HUDEP-2 (cell line): ENCODE data around the gene SNX32.
A peak's percentile ranks its signal among the peaks of the same experiment; 100 is the strongest.
"Not testable (repeated sequence)": the region's sequence is repeated elsewhere in the genome, so short reads cannot be mapped to it uniquely, and the experiment has no call there.

Experiments
- DNase-seq, 76 experiments: peaks; one replicate each; lab custom pipeline; 2025; ENCODE audit not compliant: unreplicated experiment in 76 of 76; lab: John Stamatoyannopoulos, UW

SNX32 gene

DNA sequence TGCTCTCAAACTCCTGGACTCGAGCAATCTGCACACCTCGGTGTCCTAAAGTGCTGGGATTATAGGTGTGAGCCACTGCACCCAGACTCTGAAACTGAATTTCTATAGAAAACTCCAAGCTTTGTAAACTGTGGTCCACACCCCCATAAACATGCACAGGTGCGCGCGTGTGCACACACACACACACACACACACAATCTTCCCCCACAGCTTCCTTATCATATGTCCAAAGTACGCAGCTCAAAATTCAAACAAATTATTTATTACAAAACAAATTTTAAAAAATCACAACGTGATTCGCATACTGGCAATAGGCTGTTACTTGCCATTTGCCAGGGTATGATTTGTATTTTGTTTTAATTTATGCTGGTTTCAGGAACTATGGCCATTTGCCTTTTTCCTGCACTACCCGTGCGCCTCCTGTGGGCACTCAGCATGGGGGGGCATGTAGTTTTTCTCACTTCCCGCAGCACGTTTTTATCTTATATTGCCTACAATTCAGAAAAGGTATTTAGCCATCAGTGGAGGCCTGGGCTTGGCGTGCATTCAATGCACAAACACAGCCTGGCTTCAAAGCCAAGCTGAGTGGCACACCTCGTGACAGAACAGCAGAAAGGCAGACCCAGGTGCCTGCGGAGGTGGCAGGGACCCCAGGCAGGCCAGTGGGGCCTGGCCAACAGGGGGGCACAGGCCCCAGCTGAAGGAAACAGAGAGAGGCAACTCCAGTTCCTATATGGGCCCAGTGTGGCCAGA, 10.8 kb upstream of the SNX32 start:
- no peak for DNase-seq

DNA sequence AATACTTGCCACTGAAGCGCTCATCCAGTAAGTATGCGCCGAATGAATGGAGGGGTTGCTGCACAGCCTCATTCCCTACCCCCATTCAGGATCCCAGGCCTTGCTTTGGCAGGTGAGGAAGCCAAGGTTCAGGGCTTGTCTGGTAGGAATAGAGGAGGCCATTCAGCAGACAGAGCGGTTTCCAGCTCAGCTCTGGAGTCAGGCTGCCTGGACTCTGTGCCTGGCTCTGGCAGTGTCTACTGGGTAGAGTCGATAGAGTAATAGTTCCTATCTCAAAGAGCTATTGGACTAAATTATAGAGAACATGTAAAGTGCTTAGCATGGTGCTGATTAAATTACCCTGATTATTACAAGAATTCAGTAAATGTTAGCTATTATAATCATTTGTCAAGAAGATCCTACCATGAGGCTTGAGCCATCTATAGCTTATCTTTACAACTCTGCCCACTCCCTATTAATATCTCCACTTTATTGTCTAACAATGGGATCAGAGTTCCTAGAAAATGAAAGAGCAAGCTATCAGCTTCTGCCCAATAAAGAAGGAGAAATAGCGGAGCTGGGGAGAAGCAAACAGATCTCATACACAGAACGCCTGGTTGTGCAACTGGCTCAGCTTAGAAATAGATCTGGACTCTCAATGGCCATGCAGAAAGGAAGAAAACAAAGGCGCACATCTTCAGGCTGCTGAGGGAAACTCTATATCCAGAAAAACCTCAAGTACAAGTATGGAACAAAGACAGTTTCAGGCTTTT, 6.6 kb upstream of the SNX32 start:
- DNase-seq: no peak

DNA sequence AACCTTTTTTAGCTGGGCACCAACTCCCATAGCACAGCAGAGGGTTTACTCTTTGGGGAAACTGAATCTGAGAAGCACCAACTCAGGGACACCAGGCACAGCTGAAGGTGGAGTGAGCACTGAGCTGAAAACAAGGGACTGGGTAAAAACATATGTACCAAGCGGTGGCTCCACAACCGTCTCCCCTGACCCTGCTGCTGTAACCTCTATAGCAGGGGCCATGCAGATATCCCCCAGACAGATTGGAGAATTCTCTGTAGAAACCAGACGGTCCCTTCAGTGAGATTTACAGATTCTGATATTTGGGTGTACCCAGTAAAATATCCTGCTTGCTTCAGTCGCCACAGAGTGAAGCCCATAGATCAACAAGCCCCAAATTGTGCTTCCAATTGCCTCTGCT, 4.3 kb upstream of the SNX32 start:
- DNase-seq: no peak

- not testable (repeated sequence) for DNase-seq
These were observed 1.5 kb upstream of the SNX32 start for GRCh38 chr11:65832231-65832630.

- DNase-seq: no peak
These were observed 439 bp downstream of the SNX32 start for GRCh38 chr11:65834202-65834601.

GRCh38 chr11:65842144-65842543, 8.4 kb downstream of the SNX32 start:
- no peak for DNase-seq

DNA sequence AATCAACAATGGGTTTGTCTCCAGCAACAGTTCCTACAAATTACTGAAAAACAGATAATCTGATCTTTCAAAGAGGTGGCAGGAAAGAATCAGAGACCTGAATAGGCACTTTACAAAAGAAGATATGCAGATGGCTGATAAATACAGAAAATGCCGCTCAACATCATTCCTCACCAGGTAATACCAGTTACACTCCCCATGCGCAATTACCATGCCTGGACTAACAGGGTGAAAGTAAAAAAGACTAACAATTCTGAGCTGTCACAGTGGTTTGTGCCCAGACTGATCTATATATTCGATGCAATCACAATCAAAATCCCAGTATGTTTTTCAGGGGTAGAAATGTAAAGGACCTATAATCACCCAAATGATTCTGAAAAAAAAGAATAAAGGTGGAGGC, 10.0 kb downstream of the SNX32 start:
- no peak for DNase-seq

DNA sequence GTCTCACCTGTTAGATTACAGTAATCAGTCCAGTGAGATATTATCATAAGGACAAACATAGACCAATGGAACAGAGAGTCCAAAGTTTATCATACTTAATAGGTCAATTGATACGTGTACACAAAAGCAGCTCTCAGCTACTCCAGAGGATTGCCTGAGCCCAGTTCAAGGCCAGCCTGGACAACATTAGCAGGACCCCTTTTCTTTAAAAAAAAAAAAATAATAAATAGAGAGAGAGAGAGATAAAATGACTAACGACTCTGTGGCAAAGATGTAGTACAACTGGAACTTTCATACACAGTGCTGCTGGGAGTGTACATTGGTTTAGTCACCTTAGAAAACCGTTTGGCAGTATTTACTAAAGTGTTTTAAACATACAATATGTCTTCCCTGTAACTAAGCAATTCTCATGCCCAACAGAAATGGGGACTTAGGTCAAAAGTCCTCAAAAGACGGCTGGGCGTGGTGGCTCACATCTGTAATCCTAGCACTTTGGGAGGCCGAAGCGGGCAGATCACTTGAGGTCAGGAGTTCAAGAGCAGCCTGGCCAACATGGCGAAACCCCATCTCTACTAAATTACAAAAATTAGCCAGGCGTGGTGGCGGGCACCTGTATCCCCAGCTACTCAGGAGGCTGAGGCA, 10.6 kb downstream of the SNX32 start:
- no peak for DNase-seq

DNA sequence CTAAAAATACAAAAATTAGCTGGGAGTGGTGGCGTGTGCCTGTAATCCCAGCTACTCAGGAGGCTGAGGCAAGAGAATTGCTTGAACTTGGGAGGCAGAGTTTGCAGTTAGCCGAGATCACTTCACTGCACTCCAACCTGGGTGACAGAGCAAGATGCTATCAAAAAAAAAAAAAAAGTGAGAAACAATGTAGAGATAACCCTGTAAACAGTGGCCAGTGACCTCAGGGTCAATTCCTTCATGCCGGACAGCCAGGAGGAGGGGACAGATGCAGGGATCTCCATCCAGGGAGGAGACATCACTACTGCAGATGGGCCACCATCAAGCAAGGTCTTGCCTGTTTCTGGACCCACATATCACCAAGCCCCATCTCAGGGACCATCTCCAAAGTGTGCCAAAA, 14.0 kb downstream of the SNX32 start:
- no peak for DNase-seq

- not testable (repeated sequence) for DNase-seq
These were observed 14.9 kb downstream of the SNX32 start for GRCh38 chr11:65848693-65849092.

- DNase-seq: no peak
These were observed 15.6 kb downstream of the SNX32 start for GRCh38 chr11:65849366-65849765.

- no peak for DNase-seq
These were observed 16.0 kb downstream of the SNX32 start for GRCh38 chr11:65849771-65850216.

- DNase-seq: no peak
These were observed 16.7 kb downstream of the SNX32 start for GRCh38 chr11:65850217-65851082.

DNA sequence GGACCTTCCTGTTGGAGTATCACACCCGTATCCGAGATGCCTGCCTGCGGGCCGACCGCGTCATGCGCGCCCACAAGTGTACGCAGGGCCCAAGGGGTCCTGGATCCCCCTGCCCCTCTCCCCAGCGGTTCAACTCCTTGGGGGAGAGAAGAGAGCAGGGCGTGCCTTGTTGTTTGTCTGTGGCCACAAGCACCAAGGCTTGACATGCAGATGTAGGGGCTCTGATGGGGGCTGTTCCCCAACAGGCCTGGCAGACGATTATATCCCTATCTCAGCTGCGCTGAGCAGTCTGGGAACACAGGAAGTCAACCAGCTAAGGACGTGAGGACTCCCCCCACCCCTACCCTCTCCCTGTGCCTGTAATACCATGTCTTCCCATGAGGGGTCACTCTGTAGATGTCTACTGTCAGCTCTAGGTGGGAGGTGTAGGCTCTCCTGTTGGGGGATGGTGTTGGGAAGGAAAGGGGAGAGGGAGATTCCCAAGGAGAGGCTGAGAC, 17.4 kb downstream of the SNX32 start:
- peak in 12 of 76 experiments; percentile 3 to 46 (median 26) for DNase-seq

- DNase-seq: no peak
These were observed 18.2 kb downstream of the SNX32 start for GRCh38 chr11:65851811-65852507.

- no peak for DNase-seq
These were observed 18.9 kb downstream of the SNX32 start for GRCh38 chr11:65852508-65853245.

DNA sequence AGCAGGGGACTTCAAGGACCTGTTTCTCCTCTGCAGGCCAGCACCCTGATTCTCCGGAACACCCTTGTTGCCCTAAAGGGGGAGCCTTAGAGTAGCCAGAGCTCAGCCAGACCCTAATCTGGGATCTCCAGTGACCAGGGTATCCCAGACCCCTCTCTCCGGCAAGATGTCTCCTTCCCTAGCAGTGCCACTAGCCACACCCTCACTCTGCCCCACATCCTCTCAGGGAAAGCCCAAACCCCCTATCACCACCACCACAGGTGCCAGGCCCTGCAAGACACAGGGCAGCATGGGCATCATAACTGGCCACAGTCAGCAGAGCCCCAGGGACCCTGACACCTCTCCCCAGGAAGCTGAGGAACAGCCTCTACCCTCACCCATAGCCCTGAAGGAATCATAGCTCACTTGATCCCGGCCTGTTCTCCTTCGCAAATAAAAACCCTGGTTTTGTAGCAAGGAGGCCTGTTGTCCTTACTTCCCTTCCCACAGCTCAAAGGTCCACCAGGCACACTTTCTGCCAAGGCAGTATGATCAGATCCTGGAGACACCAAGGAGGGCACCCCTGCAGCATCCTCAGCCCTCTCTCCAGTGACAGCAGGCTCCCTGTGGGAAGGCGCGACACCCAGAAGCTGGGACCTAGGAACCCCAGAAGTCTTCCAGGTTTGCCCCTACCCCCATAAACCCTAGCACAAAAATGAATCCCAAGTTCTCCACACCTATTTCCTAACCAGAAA, 19.6 kb downstream of the SNX32 start:
- no peak for DNase-seq

GRCh38 chr11:65854161-65854592, 20.4 kb downstream of the SNX32 start:
- DNase-seq: no peak
